Neural crest cell (in vitro differentiated cells): ENCODE data around the gene CRTC1. TPM values are rescaled to one million over a fixed set of nuclear protein-coding genes. Genes with fewer than 3 reads are reported as not detected.
A peak's percentile ranks its signal among the peaks of the same experiment; 100 is the strongest.

ENCODE experiments used
- DNase-seq: peaks from one replicate; pipeline ENCODE4 v3.0.0; 2021; ENCODE audit warnings: low read depth, mixed read lengths, low spot score
- H3K27ac Mint-ChIP-seq: one replicate; pipeline ENCODE4 v1.8.0; 2021; ENCODE audit warnings: mild to moderate bottlenecking, mixed read lengths; ENCODE audit not compliant: unreplicated experiment
- H3K27me3 Mint-ChIP-seq: 2 replicates; pipeline ENCODE4 v1.8.0; 2021; ENCODE audit warnings: low read depth, mild to moderate bottlenecking, mixed read lengths
- H3K36me3 Mint-ChIP-seq: 2 replicates; pipeline ENCODE4 v1.8.0; 2021; ENCODE audit warnings: low read depth, mild to moderate bottlenecking, mixed read lengths
- H3K4me1 Mint-ChIP-seq: 2 replicates; pipeline ENCODE4 v1.8.0; 2021; ENCODE audit warnings: mixed read lengths
- H3K4me3 Mint-ChIP-seq: one replicate; pipeline ENCODE4 v1.8.0; 2021; ENCODE audit warnings: mild to moderate bottlenecking, mixed read lengths
- H3K9me3 Mint-ChIP-seq: 2 replicates; pipeline ENCODE4 v1.8.0; 2021; ENCODE audit warnings: mixed read lengths
- total RNA-seq: library from RNA; stranded (reverse); gene quantifications from 2 replicates; pipeline ENCODE4 v1.2.1, GENCODE V29; 2021
- TF ChIP-seq, protein P1 (sequence below): fragments of 200-600 bp; sonication (generic); conservative IDR thresholded peaks from 2 replicates; pipeline ENCODE4 v1.5.0; 2021; ENCODE audit warnings: antibody characterized with exemption, mild to moderate bottlenecking

CRTC1 gene
- total RNA-seq, 1 donor from 2014 or later, result 24.1 TPM

DNA sequence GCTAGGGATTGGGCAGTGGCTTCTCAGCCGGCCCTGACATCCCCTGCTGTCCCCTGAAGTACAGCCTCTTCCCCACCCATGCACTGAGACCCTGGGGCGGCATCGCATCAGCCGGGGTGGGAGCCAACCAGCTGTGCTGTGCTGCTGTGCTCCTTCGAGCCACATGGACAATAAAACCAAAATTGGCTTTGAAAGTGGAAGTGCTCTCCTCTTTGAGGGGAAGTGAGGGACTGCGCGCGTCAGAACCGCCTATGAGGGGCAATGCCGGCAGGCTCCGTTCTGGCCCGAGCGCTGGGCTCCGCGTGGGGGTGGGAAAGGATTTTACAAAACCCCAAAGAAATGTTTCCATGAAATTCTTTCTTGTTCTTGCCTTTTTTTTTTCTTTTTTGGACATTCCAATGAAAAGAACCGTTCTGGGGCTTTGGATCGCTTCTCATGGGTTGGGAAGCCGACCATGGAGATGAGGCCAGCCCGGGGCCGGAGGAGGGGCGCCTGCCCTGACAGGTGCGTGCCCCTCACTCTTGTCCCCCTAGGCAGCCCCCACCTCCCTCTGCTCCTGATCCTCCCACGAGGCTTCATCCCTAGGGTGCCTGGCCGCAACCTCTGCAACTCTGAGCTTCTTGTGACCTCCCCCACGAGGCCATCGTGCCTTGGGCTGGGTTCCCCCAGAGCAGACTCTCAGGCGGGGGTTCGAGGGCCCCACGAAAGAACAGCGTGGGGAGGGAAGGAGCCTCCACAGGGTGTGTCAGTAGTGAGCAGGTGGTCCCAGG lies 24.0 kb upstream of the CRTC1 start:
- Mint-ChIP-seq H3K4me1 (peaks cover 32% of the 10 kb centered on the region), H3K9me3 (no peaks in the 10 kb centered on the region), H3K4me3 (no peak overlapping the region), H3K27me3 (peaks cover 6% of the 10 kb centered on the region), H3K36me3 (peaks cover 3% of the 10 kb centered on the region), H3K27ac (no peak overlapping the region)
- TF ChIP-seq, protein P1, sequence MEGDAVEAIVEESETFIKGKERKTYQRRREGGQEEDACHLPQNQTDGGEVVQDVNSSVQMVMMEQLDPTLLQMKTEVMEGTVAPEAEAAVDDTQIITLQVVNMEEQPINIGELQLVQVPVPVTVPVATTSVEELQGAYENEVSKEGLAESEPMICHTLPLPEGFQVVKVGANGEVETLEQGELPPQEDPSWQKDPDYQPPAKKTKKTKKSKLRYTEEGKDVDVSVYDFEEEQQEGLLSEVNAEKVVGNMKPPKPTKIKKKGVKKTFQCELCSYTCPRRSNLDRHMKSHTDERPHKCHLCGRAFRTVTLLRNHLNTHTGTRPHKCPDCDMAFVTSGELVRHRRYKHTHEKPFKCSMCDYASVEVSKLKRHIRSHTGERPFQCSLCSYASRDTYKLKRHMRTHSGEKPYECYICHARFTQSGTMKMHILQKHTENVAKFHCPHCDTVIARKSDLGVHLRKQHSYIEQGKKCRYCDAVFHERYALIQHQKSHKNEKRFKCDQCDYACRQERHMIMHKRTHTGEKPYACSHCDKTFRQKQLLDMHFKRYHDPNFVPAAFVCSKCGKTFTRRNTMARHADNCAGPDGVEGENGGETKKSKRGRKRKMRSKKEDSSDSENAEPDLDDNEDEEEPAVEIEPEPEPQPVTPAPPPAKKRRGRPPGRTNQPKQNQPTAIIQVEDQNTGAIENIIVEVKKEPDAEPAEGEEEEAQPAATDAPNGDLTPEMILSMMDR, result no peak
- no peak for DNase-seq

DNA sequence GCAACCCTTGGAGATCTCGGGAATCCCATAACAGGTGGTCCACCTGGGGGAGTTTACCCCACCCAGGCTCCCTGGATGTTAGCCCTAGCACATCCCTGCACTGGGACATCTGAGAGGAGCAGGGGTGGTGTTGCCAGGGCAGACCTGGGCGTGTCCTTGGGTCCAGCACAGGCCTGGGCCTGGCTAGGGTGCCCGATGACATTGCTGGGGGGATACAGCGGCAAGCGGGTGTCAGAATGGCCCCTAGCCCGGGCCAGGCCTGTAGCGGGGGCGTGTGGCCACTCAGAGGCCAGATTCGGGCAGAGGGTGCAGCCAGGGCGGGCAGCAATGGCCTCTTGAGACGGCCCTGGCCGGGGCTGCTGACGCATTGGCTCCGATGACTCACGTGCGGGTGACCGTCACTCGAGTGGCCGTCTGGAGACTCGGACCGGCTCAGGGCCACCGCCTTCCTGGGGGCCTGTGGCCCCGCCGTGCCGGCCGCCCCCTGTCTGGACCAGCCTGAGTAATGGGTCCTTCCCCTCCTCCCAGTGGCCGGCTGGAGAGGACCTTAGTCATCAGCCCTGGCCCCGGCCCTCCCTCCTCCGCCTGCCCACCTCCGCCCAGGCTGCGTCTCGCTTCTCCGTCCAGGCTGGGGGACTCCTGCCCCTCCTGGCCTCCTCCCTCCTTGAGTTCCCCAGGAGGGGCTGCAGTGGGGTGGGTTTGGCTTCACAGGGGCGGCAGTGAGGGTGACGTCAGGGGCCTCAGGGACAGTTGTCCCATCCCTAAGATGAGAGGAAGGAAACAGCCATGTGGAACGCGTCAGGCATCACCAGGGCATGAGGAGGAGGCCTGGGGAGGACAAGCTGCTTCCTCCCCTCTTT lies 23.2 kb upstream of the CRTC1 start:
- Mint-ChIP-seq H3K9me3 (no peaks in the 10 kb centered on the region), H3K27me3 (peaks cover 6% of the 10 kb centered on the region), H3K4me3 (no peak overlapping the region), H3K36me3 (peaks cover 3% of the 10 kb centered on the region), H3K4me1 (peaks cover 32% of the 10 kb centered on the region), H3K27ac (no peak overlapping the region)
- no peak for DNase-seq
- TF ChIP-seq, protein P1, result no peak

DNA sequence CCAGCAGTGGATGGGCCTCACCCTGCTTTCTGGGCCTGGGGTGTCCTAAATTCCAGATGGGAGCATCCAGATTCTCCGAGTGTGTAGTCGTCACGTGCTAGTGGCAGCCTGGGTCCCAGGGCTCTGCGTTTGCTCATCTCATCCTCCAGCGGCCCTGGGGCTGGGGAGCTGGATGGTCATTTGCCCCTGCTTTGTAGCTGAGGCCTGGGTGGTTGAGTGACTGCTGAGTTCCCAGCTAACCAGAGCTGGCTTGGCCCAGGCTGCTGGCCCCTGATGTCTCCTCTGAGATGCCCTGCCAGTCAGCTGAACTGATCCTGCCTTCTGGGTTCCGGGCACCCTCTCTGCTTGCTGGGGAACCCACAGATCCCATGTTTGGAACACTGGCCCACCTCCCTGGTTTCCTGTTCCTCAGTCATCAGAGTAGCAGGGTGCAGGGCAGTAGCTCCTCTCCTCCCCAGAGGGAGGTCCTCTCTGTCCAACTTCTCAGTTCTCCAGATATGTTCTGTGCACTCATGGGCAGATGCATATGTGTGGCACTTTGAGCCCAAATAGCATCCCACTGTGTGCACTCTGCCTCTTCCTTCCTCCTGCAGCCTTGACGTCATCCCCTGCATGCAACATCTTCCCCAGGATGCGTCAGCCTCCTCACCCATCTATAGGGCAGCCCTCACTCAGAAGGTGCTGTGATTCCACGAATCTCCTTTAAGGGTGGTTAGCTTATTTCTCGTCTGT lies 22.4 kb upstream of the CRTC1 start:
- Mint-ChIP-seq H3K27me3 (peaks cover 6% of the 10 kb centered on the region), H3K9me3 (no peaks in the 10 kb centered on the region), H3K36me3 (peaks cover 3% of the 10 kb centered on the region), H3K4me3 (peak overlapping the region; percentile 15), H3K4me1 (peaks cover 32% of the 10 kb centered on the region), H3K27ac (no peak overlapping the region)
- TF ChIP-seq, protein P1, result no peak
- no peak for DNase-seq

DNA sequence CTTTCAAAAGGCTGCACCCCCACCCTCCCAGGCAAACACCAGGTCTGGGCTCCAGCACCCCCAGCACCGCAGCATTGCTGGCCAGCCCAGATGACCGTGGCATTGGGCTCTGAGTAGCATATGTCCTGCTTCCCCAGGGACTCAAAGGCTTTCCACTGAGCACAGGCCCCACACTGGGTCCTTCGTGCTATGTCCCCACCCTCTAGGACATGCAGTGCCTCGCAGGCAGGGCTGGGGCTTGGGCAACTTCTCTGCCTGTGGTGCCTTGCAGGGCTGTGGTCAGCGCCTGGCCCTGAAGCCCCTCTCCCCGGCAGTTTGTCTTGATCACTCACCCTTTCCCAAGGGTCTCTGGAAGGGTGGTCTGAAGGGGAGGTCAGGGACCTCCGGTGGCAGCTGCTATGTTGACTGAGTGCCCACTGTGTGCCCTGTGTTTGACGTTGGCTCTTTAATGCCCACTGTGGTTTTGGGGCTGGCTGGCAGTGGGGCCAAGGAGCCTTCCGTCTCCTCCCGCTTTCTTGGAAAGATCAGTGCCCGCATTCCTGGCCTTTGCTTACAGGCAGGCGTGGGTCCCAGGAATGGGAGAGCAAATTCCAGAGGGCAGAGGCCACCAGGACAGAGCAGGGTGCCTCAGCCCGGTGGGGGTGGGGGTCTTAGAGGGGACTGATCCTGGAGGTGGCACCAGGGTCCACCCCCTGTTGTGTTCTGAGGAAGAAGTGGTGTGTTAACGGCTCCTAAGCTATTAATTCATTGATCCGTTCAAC lies 20.3 kb upstream of the CRTC1 start:
- TF ChIP-seq, protein P1, result no peak
- Mint-ChIP-seq H3K4me1 (peaks cover 17% of the 10 kb centered on the region), H3K9me3 (no peaks in the 10 kb centered on the region), H3K4me3 (no peak overlapping the region), H3K36me3 (peaks cover 3% of the 10 kb centered on the region), H3K27ac (no peak overlapping the region), H3K27me3 (peaks cover 3% of the 10 kb centered on the region)
- no peak for DNase-seq
